Esophagus muscularis mucosa (tissue), 4 donors: ENCODE data around the gene TMEM209.

ENCODE experiments used
- EP300 ChIP-seq: sonication (generic); formaldehyde crosslinking; IDR thresholded peaks from one replicate; pipeline ENCODE4 v1.6.1; 2017; ENCODE audit warnings: antibody characterized with exemption
- POLR2A ChIP-seq: fragments of 450-650 bp; IDR thresholded peaks from one replicate; pipeline ENCODE4 v1.6.1; 2017; ENCODE audit warnings: antibody characterized with exemption, moderate library complexity, mild to moderate bottlenecking, low read depth
- POLR2AphosphoS5 ChIP-seq, 2 donors: sonication (generic); formaldehyde crosslinking; IDR thresholded peaks; one replicate each; pipeline ENCODE4 v1.6.1; 2017; ENCODE audit warnings: antibody characterized with exemption in 2 of 2
- TF ChIP-seq, protein P1 (sequence below), 3 experiments: fragments of 200-600 bp in 2 of 3; fragments of 450-650 bp in 1 of 3; sonication (generic) in 2 of 3; IDR thresholded peaks; one replicate each; pipeline ENCODE4 v1.5.1; 2017 to 2019; ENCODE audit warnings: antibody characterized with exemption in 3 of 3, mild to moderate bottlenecking in 2 of 3, moderate library complexity in 1 of 3

DNA sequence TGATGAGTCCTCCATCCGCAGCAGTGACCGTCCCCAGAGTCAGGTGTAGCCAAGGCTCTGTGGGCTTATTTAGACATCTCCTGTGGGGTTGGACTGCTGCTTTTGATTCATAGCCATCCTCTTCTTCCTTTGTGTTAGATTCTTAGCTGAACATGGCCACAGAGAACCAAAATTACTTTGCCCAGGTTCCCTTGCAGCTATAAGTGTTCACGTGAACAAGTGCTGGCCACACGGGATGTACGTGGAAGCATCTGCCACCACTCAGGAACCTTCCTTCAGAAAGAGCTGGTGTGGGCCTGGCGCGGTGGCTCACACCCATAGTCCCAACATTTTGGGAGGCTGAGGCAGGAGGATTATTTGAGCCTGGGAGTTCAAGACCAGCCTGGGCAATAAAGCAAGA, 49.1 kb downstream of the TMEM209 start:
- TF ChIP-seq, protein P1, sequence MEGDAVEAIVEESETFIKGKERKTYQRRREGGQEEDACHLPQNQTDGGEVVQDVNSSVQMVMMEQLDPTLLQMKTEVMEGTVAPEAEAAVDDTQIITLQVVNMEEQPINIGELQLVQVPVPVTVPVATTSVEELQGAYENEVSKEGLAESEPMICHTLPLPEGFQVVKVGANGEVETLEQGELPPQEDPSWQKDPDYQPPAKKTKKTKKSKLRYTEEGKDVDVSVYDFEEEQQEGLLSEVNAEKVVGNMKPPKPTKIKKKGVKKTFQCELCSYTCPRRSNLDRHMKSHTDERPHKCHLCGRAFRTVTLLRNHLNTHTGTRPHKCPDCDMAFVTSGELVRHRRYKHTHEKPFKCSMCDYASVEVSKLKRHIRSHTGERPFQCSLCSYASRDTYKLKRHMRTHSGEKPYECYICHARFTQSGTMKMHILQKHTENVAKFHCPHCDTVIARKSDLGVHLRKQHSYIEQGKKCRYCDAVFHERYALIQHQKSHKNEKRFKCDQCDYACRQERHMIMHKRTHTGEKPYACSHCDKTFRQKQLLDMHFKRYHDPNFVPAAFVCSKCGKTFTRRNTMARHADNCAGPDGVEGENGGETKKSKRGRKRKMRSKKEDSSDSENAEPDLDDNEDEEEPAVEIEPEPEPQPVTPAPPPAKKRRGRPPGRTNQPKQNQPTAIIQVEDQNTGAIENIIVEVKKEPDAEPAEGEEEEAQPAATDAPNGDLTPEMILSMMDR (IDR thresholded peaks at IDR 0.05): no peak
- TF ChIP-seq EP300 (no peak), POLR2AphosphoS5 (IDR thresholded peaks at IDR 0.05) (no peak), POLR2A (no peak)
